Astrocyte (in vitro differentiated cells and primary cell): ENCODE results near the gene ANKLE1. TPM values are rescaled to one million over a fixed set of nuclear protein-coding genes. Genes with fewer than 3 reads are reported as not detected.
A peak's percentile ranks its signal among the peaks of the same experiment; 100 is the strongest.

Experiments
- DNase-seq: peaks from one replicate; pipeline ENCODE4 v3.0.0-alpha.2; 2010; ENCODE audit warnings: low read depth
- FAIRE-seq: peaks from 2 replicates; lab custom pipeline; 2011; peaks lifted over from hg19 to GRCh38; lab: Jason Lieb, UNC
- H2AFZ ChIP-seq: 2 replicates; pipeline ENCODE4 v1.6.0; 2012; ENCODE audit warnings: low read depth, low read length, inconsistent platforms
- H3K27ac ChIP-seq: 2 replicates; pipeline ENCODE4 v1.5.1; 2011; ENCODE audit warnings: low read depth, low read length, inconsistent platforms
- H3K27me3 ChIP-seq: 2 replicates; pipeline ENCODE4 v1.6.0; 2011; ENCODE audit warnings: low read length, inconsistent platforms; ENCODE audit not compliant: insufficient read depth
- H3K36me3 ChIP-seq: 2 replicates; pipeline ENCODE4 v1.5.1; 2011; ENCODE audit warnings: low read length, inconsistent platforms; ENCODE audit not compliant: insufficient read depth
- H3K4me1 ChIP-seq: 2 replicates; pipeline ENCODE4 v1.5.1; 2011; ENCODE audit warnings: low read length, inconsistent platforms; ENCODE audit not compliant: insufficient read depth
- H3K4me2 ChIP-seq: 2 replicates; pipeline ENCODE4 v1.6.0; 2012; ENCODE audit warnings: low read length, inconsistent platforms
- H3K4me3 ChIP-seq: 2 replicates; pipeline ENCODE4 v1.5.1; 2011; ENCODE audit warnings: low read depth, mild to moderate bottlenecking, low read length, inconsistent platforms; ENCODE audit not compliant: insufficient read depth
- H3K79me2 ChIP-seq: 2 replicates; pipeline ENCODE4 v1.6.0; 2012; ENCODE audit warnings: mild to moderate bottlenecking, low read length, inconsistent platforms; ENCODE audit not compliant: insufficient read depth
- H3K9ac ChIP-seq: 2 replicates; pipeline ENCODE4 v1.6.0; 2012; ENCODE audit warnings: mild to moderate bottlenecking, low read length, inconsistent platforms
- H3K9me3 ChIP-seq: 2 replicates; pipeline ENCODE4 v1.5.1; 2012; ENCODE audit warnings: low read depth, mild to moderate bottlenecking, low read length, inconsistent platforms; ENCODE audit not compliant: insufficient read depth
- H4K20me1 ChIP-seq: 2 replicates; pipeline ENCODE4 v1.6.0; 2012; ENCODE audit warnings: low read length, inconsistent platforms; ENCODE audit not compliant: insufficient read depth
- H3K27ac Mint-ChIP-seq: one replicate; pipeline ENCODE4 v1.8.0; 2021; ENCODE audit warnings: mild to moderate bottlenecking, mixed read lengths; ENCODE audit not compliant: unreplicated experiment
- H3K27me3 Mint-ChIP-seq: one replicate; pipeline ENCODE4 v1.8.0; 2021; ENCODE audit warnings: low read depth, mixed read lengths; ENCODE audit not compliant: unreplicated experiment
- H3K36me3 Mint-ChIP-seq: one replicate; pipeline ENCODE4 v1.8.0; 2021; ENCODE audit warnings: low read depth, mixed read lengths; ENCODE audit not compliant: unreplicated experiment
- H3K4me1 Mint-ChIP-seq: one replicate; pipeline ENCODE4 v1.8.0; 2021; ENCODE audit warnings: low read depth, mixed read lengths; ENCODE audit not compliant: unreplicated experiment
- H3K4me3 Mint-ChIP-seq: one replicate; pipeline ENCODE4 v1.8.0; 2021; ENCODE audit warnings: mild to moderate bottlenecking, moderate library complexity, mixed read lengths; ENCODE audit not compliant: unreplicated experiment
- H3K9me3 Mint-ChIP-seq: one replicate; pipeline ENCODE4 v1.8.0; 2021; ENCODE audit warnings: mild to moderate bottlenecking, mixed read lengths; ENCODE audit not compliant: unreplicated experiment
- EZH2 ChIP-seq: IDR thresholded peaks from 2 replicates; pipeline ENCODE4 v1.6.1; 2012; ENCODE audit warnings: mild to moderate bottlenecking, low read length, inconsistent platforms; ENCODE audit not compliant: insufficient read depth
- total RNA-seq: library from RNA; stranded (reverse); gene quantifications from 2 replicates; pipeline ENCODE4 v1.2.1, GENCODE V29; 2021
- TF ChIP-seq, protein P1 (sequence below): IDR thresholded peaks from 2 replicates; pipeline ENCODE4 v1.5.1; 2011; ENCODE audit warnings: low read depth, mild to moderate bottlenecking, inconsistent platforms, low read length, moderate library complexity; ENCODE audit not compliant: insufficient read depth

ANKLE1 gene
- total RNA-seq, 1 donor from 2014 or later: 1.8 TPM

GRCh38 chr19:17296273-17296672 is 14.6 kb downstream of the ANKLE1 start:
- H3K4me3 ChIP-seq: no peak overlapping the region
- H2AFZ ChIP-seq: no peak overlapping the region
- Mint-ChIP-seq H3K4me3 (no peak overlapping the region), H3K27ac (peak overlapping the region; percentile 62), H3K4me1 (peaks cover 2% of the 10 kb centered on the region), H3K36me3 (peaks cover 5% of the 10 kb centered on the region), H3K27me3 (no peaks in the 10 kb centered on the region), H3K9me3 (peaks cover 1% of the 10 kb centered on the region)
- H4K20me1 ChIP-seq: no peaks in the 10 kb centered on the region
- peak; percentile 31 for DNase-seq
- TF ChIP-seq, protein P1, sequence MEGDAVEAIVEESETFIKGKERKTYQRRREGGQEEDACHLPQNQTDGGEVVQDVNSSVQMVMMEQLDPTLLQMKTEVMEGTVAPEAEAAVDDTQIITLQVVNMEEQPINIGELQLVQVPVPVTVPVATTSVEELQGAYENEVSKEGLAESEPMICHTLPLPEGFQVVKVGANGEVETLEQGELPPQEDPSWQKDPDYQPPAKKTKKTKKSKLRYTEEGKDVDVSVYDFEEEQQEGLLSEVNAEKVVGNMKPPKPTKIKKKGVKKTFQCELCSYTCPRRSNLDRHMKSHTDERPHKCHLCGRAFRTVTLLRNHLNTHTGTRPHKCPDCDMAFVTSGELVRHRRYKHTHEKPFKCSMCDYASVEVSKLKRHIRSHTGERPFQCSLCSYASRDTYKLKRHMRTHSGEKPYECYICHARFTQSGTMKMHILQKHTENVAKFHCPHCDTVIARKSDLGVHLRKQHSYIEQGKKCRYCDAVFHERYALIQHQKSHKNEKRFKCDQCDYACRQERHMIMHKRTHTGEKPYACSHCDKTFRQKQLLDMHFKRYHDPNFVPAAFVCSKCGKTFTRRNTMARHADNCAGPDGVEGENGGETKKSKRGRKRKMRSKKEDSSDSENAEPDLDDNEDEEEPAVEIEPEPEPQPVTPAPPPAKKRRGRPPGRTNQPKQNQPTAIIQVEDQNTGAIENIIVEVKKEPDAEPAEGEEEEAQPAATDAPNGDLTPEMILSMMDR: no peak
- no peak for TF ChIP-seq EZH2
- no peak overlapping the region for H3K4me2 ChIP-seq
- no peak overlapping the region for H3K27ac ChIP-seq
- H3K4me1 ChIP-seq: peaks cover 5% of the 10 kb centered on the region
- H3K79me2 ChIP-seq: no peaks in the 10 kb centered on the region
- no peaks in the 10 kb centered on the region for H3K27me3 ChIP-seq
- FAIRE-seq: no peak
- no peaks in the 10 kb centered on the region for H3K9me3 ChIP-seq
- H3K36me3 ChIP-seq: no peaks in the 10 kb centered on the region
- no peak overlapping the region for H3K9ac ChIP-seq

DNA sequence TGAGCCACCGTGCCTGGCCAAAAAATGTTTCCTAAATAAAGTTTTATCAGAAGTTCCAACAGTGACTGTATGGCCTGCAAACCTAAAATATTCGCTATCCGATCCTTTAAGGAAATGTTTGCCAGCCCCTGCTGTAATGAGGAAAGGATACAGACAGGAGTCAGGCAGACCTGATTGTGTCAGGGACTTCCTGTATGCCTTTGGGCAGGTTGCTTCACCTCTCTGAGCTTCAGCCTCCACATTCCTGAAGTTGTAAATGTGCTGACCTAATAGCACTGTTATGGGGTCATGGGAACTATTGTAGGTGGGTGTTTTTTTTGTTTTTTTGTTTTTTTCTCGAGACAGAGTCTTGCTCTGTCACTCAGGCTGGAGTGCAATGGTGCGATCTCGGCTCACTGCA is 15.3 kb downstream of the ANKLE1 start:
- no peaks in the 10 kb centered on the region for H3K27me3 Mint-ChIP-seq
- H3K27me3 ChIP-seq: no peaks in the 10 kb centered on the region
- DNase-seq (no peak), FAIRE-seq (no peak)
- peaks cover 2% of the 10 kb centered on the region for H3K4me1 Mint-ChIP-seq
- peaks cover 1% of the 10 kb centered on the region for H3K9me3 Mint-ChIP-seq
- H3K36me3 ChIP-seq: no peaks in the 10 kb centered on the region
- no peak overlapping the region for H3K9ac ChIP-seq
- H4K20me1 ChIP-seq: no peaks in the 10 kb centered on the region
- H3K36me3 Mint-ChIP-seq: peaks cover 5% of the 10 kb centered on the region
- H3K79me2 ChIP-seq: no peaks in the 10 kb centered on the region
- no peak overlapping the region for H3K4me3 ChIP-seq
- TF ChIP-seq EZH2: no peak
- TF ChIP-seq, protein P1: no peak
- H3K27ac ChIP-seq: no peak overlapping the region
- peaks cover 2% of the 10 kb centered on the region for H3K4me1 ChIP-seq
- H3K9me3 ChIP-seq: no peaks in the 10 kb centered on the region
- no peak overlapping the region for H3K4me2 ChIP-seq
- no peak overlapping the region for H2AFZ ChIP-seq
- no peak overlapping the region for H3K27ac Mint-ChIP-seq
- H3K4me3 Mint-ChIP-seq: peak overlapping the region; percentile 43

- H3K9me3 Mint-ChIP-seq: peaks cover 1% of the 10 kb centered on the region
- Histone ChIP-seq H4K20me1 (peaks cover 3% of the 10 kb centered on the region), H3K9me3 (no peaks in the 10 kb centered on the region), H3K9ac (no peak overlapping the region), H2AFZ (no peak overlapping the region), H3K27me3 (no peaks in the 10 kb centered on the region), H3K4me1 (peaks cover 12% of the 10 kb centered on the region), H3K79me2 (peaks cover under 1% of the 10 kb centered on the region), H3K27ac (no peak overlapping the region), H3K4me3 (no peak overlapping the region), H3K36me3 (no peaks in the 10 kb centered on the region), H3K4me2 (no peak overlapping the region)
- H3K27ac Mint-ChIP-seq: no peak overlapping the region
- TF ChIP-seq EZH2: no peak
- TF ChIP-seq, protein P1: no peak
- no peaks in the 10 kb centered on the region for H3K27me3 Mint-ChIP-seq
- H3K36me3 Mint-ChIP-seq: peaks cover 2% of the 10 kb centered on the region
- peaks cover 3% of the 10 kb centered on the region for H3K4me1 Mint-ChIP-seq
- DNase-seq: no peak
- no peak overlapping the region for H3K4me3 Mint-ChIP-seq
- FAIRE-seq: no peak
Measured at GRCh38 chr19:17300992-17301619, 19.4 kb downstream of the ANKLE1 start.
